ENCODE data around the gene VIPR2.

GRCh38 chr7:159000859-159001435 lies 143.7 kb downstream of the VIPR2 start:
- TF ChIP-seq POLR2A (IDR thresholded peaks at IDR 0.05; ENCODE audit: low read depth, low read length) (no peak), POU2F2 (IDR thresholded peaks at IDR 0.05; ENCODE audit: low read depth, low read length) (no peak), POLR2AphosphoS5 (IDR thresholded peaks at IDR 0.05; ENCODE audit: low read depth, low read length) (no peak), TAF1 (IDR thresholded peaks at IDR 0.05; ENCODE audit: low read depth, low read length) (no peak), SPI1 (IDR thresholded peaks at IDR 0.05; ENCODE audit: low read depth, low read length) (no peak), PAX5 (IDR thresholded peaks at IDR 0.05; ENCODE audit: insufficient read depth, low read length, severe bottlenecking) (no peak)
